Fibroblast of gingiva (primary cell): ENCODE results near the gene HLTF.
A peak's percentile ranks its signal among the peaks of the same experiment; 100 is the strongest.
"Not testable (repeated sequence)": the region's sequence is repeated elsewhere in the genome, so short reads cannot be mapped to it uniquely, and the experiment has no call there.

Experiments used
- DNase-seq: peaks from one replicate; pipeline ENCODE4 v3.0.0-alpha.2; 2011; ENCODE audit warnings: low read depth

The HLTF gene, protein sequence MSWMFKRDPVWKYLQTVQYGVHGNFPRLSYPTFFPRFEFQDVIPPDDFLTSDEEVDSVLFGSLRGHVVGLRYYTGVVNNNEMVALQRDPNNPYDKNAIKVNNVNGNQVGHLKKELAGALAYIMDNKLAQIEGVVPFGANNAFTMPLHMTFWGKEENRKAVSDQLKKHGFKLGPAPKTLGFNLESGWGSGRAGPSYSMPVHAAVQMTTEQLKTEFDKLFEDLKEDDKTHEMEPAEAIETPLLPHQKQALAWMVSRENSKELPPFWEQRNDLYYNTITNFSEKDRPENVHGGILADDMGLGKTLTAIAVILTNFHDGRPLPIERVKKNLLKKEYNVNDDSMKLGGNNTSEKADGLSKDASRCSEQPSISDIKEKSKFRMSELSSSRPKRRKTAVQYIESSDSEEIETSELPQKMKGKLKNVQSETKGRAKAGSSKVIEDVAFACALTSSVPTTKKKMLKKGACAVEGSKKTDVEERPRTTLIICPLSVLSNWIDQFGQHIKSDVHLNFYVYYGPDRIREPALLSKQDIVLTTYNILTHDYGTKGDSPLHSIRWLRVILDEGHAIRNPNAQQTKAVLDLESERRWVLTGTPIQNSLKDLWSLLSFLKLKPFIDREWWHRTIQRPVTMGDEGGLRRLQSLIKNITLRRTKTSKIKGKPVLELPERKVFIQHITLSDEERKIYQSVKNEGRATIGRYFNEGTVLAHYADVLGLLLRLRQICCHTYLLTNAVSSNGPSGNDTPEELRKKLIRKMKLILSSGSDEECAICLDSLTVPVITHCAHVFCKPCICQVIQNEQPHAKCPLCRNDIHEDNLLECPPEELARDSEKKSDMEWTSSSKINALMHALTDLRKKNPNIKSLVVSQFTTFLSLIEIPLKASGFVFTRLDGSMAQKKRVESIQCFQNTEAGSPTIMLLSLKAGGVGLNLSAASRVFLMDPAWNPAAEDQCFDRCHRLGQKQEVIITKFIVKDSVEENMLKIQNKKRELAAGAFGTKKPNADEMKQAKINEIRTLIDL

DNA sequence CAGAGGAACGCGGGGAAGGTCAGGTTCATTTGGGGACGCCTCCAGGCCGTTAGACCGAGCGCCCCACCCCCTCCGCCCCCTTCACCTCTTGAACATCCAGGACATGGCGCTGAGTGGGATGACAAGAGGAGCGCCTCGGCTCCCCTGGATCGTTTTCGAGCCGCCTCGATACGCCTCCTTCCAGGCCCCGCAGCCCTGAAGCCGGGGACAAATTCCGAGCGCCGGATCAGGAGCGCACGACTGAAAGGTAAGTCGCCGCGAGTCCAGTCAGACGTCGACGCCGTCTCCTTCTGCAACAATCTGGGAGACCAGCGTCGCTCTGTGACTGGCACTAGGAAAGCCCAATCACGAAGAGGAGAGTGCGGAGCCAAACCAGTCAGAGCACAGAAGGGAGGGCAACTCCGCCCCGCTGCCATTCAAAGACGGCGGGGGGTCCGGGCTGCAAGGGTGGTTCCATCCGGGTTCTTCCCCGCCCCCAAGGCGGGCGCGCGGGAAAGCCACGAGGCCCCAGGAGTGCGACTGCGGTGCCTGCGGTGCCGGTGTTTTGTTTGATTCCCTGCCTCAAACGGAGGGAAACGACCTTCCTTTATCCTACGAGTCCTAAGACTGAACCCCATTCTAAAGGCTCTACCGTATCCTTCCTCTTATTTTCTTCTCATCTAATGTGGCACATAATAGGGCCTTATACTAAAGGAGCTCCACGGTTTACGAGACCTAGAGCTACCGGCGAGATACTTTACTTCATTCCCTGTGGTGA is at the start of gene HLTF:
Gene HLTF, minus strand, starts transcription at position 302 of the 757 bp plus-strand sequence. Its CDS starts 197 bp downstream, at position 105.
- DNase-seq: peak; percentile 99

DNA sequence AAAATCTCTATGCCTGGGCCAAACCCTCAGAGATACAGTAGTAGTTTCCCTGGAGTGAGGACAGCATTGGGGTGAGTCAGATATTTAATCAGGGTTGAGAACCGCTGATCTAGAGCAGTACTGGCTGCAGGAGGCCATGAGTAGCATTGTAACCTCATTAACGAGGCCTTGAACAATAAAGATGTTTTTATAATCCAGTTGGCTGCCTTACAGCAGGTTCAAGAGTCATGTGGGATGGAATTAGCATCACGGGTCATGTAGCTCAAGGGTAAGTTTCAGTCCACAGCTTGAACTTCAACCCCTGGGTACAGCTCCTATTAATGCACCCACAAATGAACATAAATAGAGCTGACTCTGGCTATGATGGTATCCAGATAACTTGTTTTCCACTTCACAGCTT is 48.2 kb upstream of the HLTF start:
- DNase-seq: peak; percentile 2

DNA sequence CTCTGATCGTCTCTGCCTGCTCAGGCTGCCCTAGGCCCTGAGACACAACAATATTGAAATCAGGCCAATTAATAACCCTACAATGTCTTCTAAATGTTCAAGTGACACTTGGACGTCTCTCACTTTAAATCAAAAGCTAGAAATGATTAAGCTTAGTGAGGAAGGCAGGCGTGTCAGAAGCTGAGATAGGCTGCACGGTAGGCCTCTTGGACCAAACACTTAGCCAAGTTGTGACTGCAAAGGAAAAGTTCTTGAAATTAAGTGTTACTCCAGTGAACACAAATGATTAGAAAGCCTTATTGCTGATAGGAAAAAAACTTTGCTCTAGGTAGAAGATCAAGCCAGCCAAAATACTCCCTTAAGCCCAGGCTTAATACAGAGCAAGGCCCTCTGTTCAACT is 45.3 kb upstream of the HLTF start:
- DNase-seq: no peak

DNA sequence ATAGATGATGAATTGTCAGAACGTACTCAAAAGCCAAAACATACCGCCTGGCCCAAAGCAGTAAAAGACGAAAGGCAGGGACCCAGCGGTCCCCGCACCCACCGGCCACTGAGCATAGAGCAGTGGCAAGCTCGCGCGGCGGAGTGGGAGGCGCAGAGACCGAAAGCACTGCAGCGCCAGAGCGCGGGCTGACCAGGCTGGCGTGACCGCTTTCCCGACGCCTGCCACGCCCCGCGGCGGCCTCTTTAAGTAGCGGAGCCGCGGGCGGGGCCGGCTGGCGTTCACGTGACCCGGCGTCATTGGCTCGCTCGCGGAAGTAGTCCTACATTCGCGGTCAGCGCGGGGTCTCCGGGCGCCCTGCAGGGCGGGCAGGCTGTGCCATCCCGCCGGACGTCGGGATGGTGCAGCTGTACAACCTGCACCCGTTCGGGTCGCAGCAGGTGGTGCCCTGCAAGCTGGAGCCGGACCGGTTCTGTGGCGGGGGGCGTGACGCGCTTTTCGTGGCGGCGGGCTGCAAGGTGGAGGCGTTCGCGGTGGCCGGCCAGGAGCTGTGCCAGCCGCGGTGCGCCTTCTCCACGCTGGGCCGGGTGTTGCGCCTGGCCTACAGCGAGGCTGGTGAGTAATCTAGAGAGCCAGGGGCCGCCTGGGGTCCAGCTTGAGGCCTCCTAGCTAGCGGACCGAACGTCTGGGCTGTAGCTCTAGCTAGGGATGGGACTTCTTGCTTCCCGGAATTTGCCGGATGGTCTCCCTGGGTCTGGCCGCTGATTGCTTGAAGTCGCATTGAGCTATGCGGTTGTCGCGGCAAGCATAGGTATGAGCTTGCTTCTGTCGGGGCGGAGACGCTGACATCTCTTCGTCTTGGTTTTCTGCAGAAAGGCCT is 43.2 kb upstream of the HLTF start, which contains the start of gene HPS3:
Gene HPS3, plus strand, starts transcription at position 313 of the 880 bp plus-strand sequence. Its CDS starts 86 bp downstream, at position 399.
- peak; percentile 88 for DNase-seq

DNA sequence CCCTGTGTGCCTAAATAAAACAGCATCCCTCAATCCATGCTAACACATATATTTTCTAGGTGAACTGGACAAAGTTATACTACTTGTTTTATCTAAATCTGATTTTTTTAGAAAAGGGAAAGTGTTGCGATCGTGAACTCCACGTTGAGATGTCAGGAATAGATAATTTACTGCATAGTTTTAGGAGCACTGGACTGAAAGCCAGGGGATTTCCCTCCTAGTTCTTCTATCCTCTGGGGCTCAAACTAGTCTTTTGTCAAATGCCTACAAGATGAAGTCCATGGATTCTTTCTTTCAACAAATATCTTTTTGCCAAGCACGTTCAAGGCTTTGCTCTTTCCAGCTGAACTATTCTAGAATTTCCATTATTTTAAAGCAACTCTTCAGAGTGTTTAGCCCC is 42.5 kb upstream of the HLTF start:
- no peak for DNase-seq

DNA sequence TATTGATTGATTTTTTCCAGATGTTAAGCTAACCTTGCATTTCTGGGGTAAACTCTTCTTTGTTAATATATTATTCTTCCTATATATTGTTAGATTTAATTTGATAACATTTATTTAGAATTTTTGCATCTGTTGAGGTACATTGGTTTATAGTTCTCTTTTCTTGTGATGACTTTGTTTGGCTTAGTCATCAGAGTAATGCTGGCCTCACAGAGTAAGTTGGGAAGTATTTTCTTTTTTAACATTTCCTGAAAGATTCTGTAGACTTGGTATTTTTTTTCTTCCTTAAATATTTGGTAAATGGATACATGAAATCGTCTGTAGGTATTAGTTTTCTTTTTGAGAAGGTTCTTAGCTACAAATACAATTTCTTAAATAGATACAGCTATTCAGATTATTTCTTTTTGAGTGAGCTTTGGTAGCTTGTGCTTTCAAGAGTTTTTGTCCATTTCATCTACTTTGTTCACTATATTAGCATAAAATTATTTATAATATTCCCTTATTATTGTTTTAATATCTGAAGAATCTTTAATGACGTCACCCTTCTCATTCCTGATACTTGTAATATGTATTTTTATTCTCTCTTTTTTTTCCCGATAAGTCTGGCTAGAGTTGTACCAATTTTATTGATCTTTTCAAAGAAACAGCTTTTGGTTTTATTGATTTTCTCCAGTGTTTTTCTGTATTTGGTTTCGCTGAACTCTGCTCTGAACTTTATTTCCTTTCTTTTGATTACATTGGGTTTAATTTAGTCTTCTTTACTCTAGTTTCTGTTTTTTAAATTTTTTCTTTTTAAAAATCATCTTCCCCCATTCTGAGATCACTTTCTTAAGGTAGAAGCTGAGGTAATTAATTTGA is 36.6 kb upstream of the HLTF start:
- no peak for DNase-seq

DNA sequence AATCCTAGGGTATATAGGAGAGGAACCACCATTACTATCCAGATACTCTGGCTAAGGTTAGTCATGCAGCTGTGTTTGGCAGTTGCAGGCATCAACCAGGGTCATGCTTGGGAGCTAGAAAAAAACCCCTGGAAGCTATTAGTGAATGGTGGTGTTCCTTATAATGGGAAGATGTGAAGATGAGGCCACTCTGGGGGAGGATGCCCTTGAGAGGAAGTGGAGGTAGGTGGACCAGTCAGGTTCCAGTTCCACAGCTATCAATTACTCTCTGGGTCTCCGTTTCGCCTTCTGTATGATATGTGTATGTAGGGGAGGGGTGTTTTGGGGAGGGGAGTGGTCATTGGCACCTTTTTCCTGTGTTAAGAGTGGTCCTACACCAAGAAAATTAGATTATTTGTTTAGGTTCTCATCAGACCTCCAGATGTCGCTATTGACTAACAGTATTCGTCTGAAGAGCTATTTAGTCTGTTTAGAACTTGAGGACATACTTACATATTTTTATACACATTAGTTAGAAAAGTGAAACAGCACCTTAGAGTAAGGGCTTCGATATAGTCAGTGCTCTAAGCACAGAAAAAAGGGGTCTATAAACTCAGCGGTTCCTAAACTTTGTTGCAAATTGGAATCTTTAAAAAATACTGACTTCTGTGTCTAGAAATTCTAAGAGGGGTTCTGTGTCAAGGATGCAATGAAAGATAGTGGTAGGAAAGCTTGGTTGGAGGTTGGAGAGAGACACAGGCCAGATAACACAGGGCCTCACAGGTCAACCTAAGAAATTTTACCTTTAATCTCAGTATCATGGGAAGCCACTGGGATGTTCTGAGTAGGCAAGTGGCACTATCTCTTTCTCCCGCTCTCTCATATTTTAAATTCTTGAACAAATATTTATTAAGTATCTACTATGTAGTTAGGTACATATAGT is 34.0 kb upstream of the HLTF start:
- peak; percentile 57 for DNase-seq

DNA sequence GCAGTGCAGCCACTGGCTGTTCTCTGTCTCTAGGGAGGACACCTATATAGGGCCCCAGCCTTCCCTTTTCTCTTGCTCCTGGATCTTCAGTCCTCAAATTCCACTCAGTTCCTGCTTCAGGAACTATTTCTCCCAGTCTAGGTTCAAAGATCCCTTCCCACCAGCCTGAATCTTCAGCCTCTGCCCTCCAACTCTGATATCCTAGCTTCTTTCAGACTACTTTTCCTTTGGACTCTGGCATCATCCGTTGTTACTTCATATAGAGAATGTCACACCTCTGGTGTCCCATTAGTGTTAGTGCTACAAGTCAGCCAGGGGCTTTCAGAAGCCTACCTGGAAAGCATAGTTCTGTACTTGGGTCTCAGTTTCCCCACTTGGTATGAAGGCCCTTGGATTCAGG is 33.1 kb upstream of the HLTF start:
- DNase-seq: no peak

DNA sequence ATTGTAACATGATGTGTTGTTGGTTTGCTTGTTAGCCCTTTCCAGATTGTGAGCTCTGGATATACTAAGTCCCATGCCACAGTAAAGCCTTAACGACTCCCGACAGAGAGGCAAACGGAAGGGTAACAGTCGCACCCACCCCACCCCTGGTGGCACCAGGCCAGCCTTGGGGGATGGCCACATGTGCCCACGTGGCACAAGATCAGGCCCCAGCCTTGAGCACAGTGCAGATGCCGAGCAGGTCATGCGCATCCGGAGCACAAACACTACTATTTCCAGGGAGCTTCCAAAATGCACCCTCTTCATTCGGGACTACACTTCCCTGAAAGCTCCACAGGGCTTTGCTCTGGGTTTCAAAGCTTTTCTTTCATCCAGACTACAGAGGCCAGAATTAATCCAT is 32.4 kb upstream of the HLTF start:
- DNase-seq: no peak

DNA sequence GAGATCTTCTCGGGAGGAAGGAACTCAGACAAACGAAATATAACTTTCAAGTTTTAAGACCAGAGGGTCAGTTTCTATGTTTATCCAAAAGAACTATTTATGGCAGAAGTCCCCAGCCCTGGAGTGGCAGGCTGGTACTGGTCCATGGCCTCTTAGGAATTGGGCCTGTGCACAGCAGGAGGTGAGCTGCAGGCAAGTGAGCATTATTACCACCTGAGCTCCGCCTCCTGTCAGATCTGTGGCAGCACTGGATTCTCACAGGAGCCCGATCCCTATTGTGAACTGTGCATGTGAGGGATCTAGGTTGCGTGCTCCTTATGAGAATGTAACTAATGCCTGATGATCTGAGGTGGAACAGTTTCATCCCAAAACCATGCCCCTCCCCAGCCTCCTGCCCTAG is 28.8 kb upstream of the HLTF start:
- DNase-seq: no peak

DNA sequence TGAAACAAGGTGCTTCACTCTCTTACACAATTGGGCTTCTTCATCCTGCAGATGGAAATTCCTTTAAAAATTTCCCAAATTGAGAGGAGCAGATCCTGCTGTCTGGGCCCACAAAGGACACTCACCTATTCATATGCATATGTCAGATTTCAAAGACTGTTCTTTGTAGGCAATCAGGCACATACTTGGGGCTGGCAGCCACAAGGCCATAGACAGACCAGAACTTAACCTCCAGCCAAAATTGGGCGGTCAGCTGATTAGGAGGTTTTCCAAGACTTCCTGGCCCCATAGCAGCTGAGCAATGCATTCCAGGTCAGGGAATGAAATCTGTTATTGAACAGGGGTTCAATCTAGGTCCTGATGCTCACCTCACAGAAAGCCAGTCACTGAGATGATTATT is 28.1 kb upstream of the HLTF start:
- no peak for DNase-seq

DNA sequence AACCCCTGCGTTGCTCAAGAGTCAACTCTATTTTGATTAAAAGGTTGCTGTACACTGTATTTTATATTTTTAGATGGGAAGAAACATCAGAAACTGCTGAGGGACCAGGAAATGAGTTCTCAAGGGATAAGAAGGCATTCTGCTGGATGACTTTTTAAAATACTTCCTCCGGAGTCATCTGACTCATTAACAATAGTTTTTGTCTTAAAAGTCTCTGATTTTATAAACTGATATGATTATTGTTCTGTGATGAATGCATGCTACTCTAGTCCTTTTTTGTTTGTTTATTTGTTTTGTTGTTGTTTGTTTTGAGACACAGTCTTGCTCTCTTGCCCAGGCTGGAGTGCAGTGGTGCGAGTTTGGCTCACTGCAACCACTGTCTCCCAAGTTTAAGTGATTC is 18.2 kb upstream of the HLTF start:
- no peak for DNase-seq

DNA sequence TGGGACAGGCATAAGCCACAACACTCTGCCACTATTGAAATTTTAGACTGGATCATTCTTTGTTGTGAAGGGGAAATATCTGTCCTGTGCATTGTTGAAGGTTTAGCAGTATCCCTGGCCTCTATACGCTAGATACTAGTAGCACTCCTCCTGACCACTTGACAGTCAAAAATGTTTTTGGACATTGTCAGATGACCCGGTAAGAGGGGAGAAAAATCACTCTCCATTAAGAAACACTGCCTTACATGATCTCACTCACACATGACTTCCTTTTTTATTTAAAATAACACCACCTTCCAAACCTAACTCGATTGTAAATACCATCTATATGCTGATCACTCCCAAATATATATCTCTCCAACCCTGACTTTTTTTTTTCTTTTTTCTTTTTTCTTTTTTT is 15.3 kb upstream of the HLTF start:
- no peak for DNase-seq

DNA sequence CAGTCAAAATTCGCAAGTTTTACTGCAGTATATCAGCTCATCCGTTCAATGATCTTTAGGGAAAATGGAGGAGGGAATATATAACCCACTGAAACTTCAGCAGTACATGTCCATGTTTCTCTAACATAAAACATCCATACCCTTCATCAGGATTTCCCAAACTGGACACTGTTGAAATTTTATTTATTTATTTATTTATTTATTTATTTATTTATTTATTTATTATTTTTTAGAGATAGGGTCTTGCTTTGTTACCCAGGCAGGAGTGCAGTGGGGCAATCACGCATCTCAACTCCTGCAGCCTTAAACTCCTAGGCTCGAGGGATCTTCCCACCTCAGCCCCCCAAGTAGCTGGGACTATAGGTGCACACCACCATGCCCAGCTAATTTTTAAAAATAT is 14.8 kb upstream of the HLTF start:
- no peak for DNase-seq

DNA sequence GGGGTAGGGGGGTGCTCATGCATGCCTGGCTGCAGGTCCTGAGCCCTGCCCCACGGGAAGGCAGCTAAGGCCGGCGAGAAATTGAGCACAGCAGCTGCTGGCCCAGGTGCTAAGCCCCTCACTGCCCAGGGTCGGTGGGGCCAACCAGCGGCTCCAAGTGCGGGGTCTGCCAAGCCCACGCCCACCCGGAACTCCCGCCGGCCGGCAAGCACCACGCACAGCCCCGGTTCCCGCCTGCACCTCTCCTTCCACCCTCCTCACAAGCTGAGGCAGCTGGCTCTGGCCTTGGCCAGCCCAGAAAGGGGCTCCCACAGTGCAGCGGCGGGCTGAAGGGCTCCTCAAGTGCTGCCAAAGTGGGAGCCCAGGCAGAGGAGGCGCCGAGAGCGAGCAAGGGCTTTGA is 11.7 kb upstream of the HLTF start:
- DNase-seq: not testable (repeated sequence)

DNA sequence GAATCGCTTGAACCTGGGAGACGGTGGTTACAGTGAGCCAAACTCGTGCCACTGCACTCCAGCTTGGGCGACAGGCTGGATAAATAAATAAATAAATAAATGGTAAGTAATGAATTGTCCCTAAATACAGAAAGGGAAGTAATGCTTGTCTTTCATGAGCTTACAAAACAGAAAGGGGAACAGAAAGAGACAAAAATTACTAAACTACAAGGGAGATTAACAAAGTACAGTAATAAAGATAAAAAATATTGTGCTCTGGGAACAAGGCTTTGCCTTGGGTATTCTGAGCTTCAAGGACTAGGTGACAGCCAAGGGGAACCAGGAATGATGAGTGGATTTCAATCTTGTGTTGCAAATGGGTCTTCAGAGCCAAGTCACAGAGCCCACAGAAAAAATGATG is 9.2 kb upstream of the HLTF start:
- DNase-seq: no peak

DNA sequence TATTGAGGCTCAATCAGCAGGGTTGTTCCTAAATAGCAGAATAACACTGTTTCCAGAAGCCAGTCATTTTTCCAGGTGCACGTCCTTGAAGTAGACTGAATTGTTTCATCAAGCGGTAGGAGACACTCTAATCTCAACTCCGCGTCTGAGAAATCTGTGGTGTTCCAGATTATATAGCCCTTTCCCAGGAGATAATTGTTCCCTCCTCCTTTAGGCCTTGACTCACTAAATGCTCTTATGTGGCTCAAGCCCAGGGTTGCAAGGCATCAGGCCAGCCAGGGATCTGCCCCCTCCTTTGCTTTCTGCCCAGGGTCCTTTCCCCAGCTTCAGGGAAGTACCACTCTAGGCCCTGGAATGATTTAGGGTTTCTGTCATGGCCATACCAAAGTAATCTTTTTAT is 5.7 kb upstream of the HLTF start:
- no peak for DNase-seq

DNA sequence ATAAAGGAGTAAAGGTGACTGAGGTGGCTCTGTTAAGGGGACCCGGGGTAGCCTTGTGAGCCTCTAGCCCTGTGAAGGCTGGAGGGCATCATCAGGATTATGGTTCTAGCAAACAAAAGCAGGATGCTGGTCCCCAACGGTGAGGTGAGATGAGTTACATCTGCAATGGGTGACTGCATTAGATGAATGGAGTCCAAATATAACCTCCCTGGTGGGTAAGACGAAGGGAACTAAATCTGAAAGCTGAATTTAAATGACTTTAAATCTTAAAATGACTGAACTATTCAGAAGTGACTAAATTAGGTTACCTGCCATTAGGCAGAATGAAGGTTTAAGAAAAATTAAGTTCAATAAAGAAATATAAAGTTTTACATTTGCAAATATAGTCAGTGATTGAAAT is 4.6 kb upstream of the HLTF start:
- DNase-seq: no peak

DNA sequence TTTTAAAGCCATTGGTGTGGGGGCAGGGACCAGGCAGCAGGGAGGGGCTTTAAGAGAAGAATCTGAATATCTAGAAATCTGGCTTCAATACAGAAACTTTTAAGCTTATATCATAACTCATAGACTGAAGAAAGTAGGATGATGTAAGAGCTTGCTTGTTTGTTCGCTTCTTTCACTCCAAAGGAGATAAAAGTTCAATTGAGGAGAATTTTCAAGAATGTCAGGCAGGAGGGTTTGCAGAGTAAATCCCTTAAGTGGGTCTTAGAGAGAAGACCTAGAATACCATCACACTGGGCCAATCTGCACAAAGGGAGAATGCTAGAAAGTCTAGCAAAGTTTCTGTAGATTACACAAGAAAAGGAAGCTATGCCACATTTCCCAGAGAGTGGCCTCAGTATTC is 4.1 kb upstream of the HLTF start:
- DNase-seq: no peak
